22Rv1 (cell line): ENCODE data around the gene ANXA6.

Source experiments
- ZFX ChIP-seq: fragments of 450-650 bp; IDR thresholded peaks from 2 replicates; pipeline ENCODE4 v1.6.1; 2017; ENCODE audit warnings: antibody characterized with exemption, borderline replicate concordance
- TF ChIP-seq, protein P1 (sequence below): fragments of 450-650 bp; IDR thresholded peaks from 2 replicates; pipeline ENCODE4 v1.5.1; 2017; ENCODE audit warnings: mild to moderate bottlenecking

DNA sequence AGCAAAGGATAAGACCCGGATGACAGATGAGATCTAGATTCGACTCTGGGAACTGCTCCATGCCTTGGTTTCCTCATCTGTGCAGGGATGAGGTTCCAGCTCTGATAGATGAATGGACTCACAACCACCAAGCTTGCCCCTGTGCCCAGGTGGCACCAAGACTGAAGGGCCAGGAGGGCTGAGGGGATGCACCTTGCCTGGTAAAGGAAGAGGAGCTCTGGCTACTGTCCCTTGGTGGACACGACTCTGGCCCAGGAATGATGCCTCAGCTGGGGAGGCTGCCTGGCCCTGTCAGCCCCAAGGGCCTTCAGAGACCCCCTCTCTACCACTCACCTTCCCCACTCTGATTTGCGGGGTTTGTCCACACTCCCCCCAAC, 24.9 kb upstream of the ANXA6 start:
- TF ChIP-seq, protein P1, sequence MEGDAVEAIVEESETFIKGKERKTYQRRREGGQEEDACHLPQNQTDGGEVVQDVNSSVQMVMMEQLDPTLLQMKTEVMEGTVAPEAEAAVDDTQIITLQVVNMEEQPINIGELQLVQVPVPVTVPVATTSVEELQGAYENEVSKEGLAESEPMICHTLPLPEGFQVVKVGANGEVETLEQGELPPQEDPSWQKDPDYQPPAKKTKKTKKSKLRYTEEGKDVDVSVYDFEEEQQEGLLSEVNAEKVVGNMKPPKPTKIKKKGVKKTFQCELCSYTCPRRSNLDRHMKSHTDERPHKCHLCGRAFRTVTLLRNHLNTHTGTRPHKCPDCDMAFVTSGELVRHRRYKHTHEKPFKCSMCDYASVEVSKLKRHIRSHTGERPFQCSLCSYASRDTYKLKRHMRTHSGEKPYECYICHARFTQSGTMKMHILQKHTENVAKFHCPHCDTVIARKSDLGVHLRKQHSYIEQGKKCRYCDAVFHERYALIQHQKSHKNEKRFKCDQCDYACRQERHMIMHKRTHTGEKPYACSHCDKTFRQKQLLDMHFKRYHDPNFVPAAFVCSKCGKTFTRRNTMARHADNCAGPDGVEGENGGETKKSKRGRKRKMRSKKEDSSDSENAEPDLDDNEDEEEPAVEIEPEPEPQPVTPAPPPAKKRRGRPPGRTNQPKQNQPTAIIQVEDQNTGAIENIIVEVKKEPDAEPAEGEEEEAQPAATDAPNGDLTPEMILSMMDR: no peak
- no peak for TF ChIP-seq ZFX
